Activated naive CD4-positive, alpha-beta T cell treated with anti-CD3 and anti-CD28 coated beads for 36 hours (primary cell): ENCODE measurements around the gene HEATR5B. TPM values are rescaled to one million over a fixed set of nuclear protein-coding genes. Genes with fewer than 3 reads are reported as not detected.

ENCODE experiments used
- CTCF ChIA-PET: fragments of 350-600 bp; sonication (Branson Sonifier 250); formaldehyde crosslinking; loops from one replicate; lab custom pipeline; 2021; ENCODE audit warnings: antibody characterized with exemption; lab: Charles Lee
- DNase-seq: peaks from one replicate; pipeline ENCODE4 v3.0.0-alpha.2; 2020
- H3K27ac Mint-ChIP-seq: one replicate; pipeline ENCODE4 v1.8.0; 2021; ENCODE audit warnings: mild to moderate bottlenecking, mixed read lengths
- H3K27me3 Mint-ChIP-seq: one replicate; pipeline ENCODE4 v1.8.0; 2021; ENCODE audit warnings: low read depth, mixed read lengths
- H3K36me3 Mint-ChIP-seq: one replicate; pipeline ENCODE4 v1.8.0; 2021; ENCODE audit warnings: low read depth, mixed read lengths
- H3K4me1 Mint-ChIP-seq: one replicate; pipeline ENCODE4 v1.8.0; 2021; ENCODE audit warnings: low read depth, mixed read lengths
- H3K4me3 Mint-ChIP-seq: one replicate; pipeline ENCODE4 v1.8.0; 2021; ENCODE audit warnings: mild to moderate bottlenecking, moderate library complexity, mixed read lengths
- H3K9me3 Mint-ChIP-seq: one replicate; pipeline ENCODE4 v1.8.0; 2021; ENCODE audit warnings: mixed read lengths
- intact Hi-C: fragments of 100-400 bp; cut with micrococcal nuclease; formaldehyde crosslinking; loops from one replicate; pipeline ENCODE4 v1.15.1; 2023
- total RNA-seq, 2 experiments: library from RNA; stranded (reverse); gene quantifications; one replicate each; pipeline ENCODE4 v1.2.3, GENCODE V29; 2021

Gene HEATR5B
- total RNA-seq, 2 experiments from 2014 or later: 15.5 to 15.8 TPM

DNA sequence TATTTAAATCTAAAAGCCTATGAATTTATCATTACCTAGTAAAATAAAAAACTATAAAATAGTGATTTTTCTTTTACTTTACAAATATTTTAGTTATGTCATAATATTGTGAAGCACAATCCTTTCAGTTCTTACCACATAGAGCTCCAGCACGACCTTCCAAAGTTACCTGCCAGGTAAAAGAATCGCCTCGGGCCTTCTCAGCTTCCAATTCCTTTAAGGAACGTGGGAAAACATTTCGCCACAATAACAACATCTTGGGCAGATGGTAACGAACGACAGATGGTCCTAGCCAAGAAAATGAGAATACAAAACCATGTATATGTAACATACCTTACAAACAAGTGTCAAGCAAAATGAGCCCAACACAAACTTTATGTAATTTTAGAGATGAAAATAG is 23.7 kb downstream of the HEATR5B start:
- H3K9me3 Mint-ChIP-seq: no peaks in the 10 kb centered on the region
- H3K4me1 Mint-ChIP-seq: peaks cover 8% of the 10 kb centered on the region
- H3K36me3 Mint-ChIP-seq: peaks cover 20% of the 10 kb centered on the region
- CTCF ChIA-PET: no interaction called here
- no peak overlapping the region for H3K4me3 Mint-ChIP-seq
- no peak overlapping the region for H3K27ac Mint-ChIP-seq
- no peaks in the 10 kb centered on the region for H3K27me3 Mint-ChIP-seq
- intact Hi-C loops: no loop called here
- DNase-seq: no peak

DNA sequence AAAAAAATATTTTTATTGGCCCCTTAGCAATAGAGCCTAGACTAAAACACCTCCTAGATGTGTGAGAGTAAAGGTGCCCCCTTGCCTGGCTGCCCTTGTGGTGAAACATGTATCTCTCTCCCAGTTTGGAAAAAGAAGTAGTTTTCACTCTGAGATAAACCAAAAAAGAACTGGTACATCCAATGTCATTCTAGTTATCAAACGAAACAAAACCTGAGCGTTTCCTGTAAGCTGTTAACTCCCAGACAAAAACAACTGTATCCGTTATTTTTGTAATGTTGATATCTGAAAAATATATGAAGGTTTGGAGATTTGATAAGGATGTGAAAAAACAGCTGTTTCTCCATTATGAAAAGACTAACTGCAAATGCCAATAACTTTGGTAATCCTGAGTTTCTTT is 24.3 kb downstream of the HEATR5B start:
- no peaks in the 10 kb centered on the region for H3K27me3 Mint-ChIP-seq
- intact Hi-C loops: no loop called here
- H3K9me3 Mint-ChIP-seq: no peaks in the 10 kb centered on the region
- DNase-seq: no peak
- peaks cover 8% of the 10 kb centered on the region for H3K4me1 Mint-ChIP-seq
- CTCF ChIA-PET: no interaction called here
- peaks cover 22% of the 10 kb centered on the region for H3K36me3 Mint-ChIP-seq
- no peak overlapping the region for H3K27ac Mint-ChIP-seq
- H3K4me3 Mint-ChIP-seq: no peak overlapping the region

DNA sequence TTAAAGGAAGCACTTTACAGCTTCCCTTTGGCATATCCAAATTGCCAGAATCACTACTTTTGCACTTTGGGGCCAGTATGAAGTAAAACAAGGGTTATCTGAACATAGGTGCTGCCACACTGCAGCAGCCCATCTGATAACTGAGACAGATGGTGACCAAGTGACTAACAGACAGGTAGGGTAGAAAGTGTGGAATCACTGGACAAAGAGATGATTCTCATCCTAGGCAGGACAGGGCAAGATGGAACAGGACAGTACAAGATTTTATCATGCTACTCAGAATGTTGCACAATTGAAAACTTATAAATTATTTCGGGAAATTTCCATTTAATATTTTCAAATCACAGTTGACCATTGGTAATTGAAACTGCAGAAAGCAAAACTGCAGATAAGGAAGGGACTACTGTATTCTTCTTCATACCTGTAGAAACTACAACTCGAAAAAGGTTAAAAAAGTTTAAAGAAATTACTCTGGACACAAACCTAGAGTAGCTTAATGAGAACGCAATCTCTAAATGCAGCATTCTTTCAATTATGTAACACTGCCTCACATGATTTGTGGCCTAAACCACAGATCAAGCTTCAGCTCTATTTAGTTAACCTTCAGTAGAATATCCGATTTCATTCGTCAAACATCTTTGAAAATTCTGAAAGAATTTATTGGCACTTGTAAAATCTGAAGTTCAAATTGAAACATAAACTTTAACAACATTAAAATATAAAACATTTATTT is 31.4 kb downstream of the HEATR5B start:
- CTCF ChIA-PET: interaction anchor here (0.6 kb wide), 1 partner anchor 267 kb away, joined by 4 read pairs; no protein-coding TSS in a partner anchor
- no peaks in the 10 kb centered on the region for H3K27me3 Mint-ChIP-seq
- H3K4me1 Mint-ChIP-seq: no peaks in the 10 kb centered on the region
- no peak for DNase-seq
- peaks cover 26% of the 10 kb centered on the region for H3K36me3 Mint-ChIP-seq
- no peaks in the 10 kb centered on the region for H3K9me3 Mint-ChIP-seq
- H3K4me3 Mint-ChIP-seq: no peak overlapping the region
- intact Hi-C loops: no loop called here
- H3K27ac Mint-ChIP-seq: no peak overlapping the region

DNA sequence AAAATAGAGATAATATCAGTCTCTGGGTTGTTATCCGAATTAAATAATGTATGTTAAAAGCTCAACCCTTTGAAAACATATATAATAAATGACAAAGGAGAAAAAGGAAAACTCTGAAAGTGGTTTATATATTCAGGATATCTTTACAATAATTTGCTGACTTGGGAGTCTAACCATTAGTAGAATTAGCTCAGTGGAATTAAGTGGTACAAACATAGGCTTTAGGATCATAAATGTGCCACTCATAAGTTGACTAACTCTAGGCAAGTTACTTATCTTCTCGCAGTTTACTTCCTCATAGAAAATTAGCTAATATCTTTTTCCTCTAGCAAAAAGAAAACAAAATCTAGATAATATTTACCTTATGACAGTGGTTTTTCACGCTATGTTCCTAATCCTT is 44.6 kb downstream of the HEATR5B start:
- DNase-seq: no peak
- Mint-ChIP-seq H3K27me3 (no peaks in the 10 kb centered on the region), H3K9me3 (no peaks in the 10 kb centered on the region), H3K27ac (no peak overlapping the region), H3K4me3 (no peak overlapping the region), H3K36me3 (peaks cover 11% of the 10 kb centered on the region), H3K4me1 (no peaks in the 10 kb centered on the region)
- CTCF ChIA-PET: interaction anchor here (0.9 kb wide), 1 partner anchor 259 kb away, joined by 5 read pairs; no protein-coding TSS in a partner anchor
- intact Hi-C loops: no loop called here

DNA sequence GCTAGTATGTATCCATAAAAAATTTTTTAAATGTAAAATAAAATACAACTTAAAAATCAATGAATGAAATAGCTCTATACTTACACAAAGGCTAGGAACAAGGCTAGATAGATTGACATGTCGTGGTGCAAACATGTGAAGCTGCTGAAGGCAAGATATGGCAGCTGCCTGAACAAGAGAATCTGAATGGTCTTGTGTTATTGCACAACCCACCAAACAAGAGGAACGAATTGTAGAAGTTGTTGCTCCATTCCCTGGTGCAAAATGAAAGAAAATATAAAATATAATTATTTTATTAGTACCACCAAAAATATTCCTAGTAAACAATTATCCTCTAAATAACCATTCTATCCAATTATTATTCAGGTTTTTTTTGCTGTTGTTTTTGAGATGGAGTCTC is 46.4 kb downstream of the HEATR5B start:
- DNase-seq: no peak
- CTCF ChIA-PET: no interaction called here
- no peaks in the 10 kb centered on the region for H3K9me3 Mint-ChIP-seq
- H3K4me1 Mint-ChIP-seq: no peaks in the 10 kb centered on the region
- intact Hi-C loops: no loop called here
- H3K27me3 Mint-ChIP-seq: no peaks in the 10 kb centered on the region
- peaks cover 11% of the 10 kb centered on the region for H3K36me3 Mint-ChIP-seq
- no peak overlapping the region for H3K4me3 Mint-ChIP-seq
- no peak overlapping the region for H3K27ac Mint-ChIP-seq

DNA sequence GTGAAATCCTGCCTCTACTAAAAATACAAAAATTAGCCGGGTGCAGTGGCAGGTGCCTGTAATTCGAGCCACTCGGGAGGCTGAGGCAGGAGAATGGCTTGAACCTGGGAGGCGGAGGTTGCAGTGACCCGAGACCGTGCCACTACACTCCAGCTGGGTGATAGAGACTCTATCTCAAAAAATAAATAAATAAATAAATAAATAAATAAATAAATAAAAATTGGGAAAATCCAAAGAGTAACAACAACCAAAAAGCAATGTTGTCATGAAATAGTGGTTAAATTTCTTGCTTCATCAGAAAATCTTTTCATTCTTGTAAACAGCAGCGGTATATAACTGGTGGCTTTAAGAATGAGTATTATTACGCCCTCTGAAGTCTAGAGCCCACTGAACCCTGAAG is 54.4 kb downstream of the HEATR5B start:
- peaks cover 17% of the 10 kb centered on the region for H3K36me3 Mint-ChIP-seq

DNA sequence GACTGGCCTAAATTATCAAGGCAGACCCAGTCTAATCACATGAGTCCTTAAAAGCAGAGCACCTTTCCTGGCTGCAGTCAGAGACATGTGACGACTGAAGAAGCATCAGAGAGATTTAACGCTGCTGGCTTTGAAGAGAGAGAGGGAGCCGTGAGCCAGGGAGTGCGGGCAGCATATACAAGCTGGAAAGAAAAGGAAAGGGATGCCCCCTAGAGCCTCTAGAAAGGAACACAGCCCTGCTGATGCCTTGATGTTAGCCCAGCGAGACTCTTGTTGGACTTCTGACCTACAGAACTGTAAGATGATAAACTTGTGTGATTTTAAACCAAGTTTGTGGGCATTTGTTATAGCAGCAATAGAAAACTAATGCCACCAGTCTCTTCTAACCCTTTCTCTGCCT is 58.1 kb downstream of the HEATR5B start:
- intact Hi-C loops: loop anchor here (1.0 kb wide), 1 partner anchor 246 kb away; no protein-coding TSS in a partner anchor
- CTCF ChIA-PET: interaction anchor here (0.7 kb wide), 1 partner anchor 247 kb away, joined by 4 read pairs; no protein-coding TSS in a partner anchor
- Mint-ChIP-seq H3K27ac (no peak overlapping the region), H3K4me3 (no peak overlapping the region), H3K36me3 (peaks cover 25% of the 10 kb centered on the region), H3K4me1 (no peaks in the 10 kb centered on the region), H3K9me3 (no peaks in the 10 kb centered on the region), H3K27me3 (no peaks in the 10 kb centered on the region)
- no peak for DNase-seq

More for the DNA sequence above, 54.4 kb downstream of the HEATR5B start:
- H3K4me1 Mint-ChIP-seq: no peaks in the 10 kb centered on the region
- no peaks in the 10 kb centered on the region for H3K27me3 Mint-ChIP-seq
- intact Hi-C loops: no loop called here
- H3K27ac Mint-ChIP-seq: no peak overlapping the region
- H3K4me3 Mint-ChIP-seq: no peak overlapping the region
- CTCF ChIA-PET: no interaction called here
- H3K9me3 Mint-ChIP-seq: no peaks in the 10 kb centered on the region
- no peak for DNase-seq

DNA sequence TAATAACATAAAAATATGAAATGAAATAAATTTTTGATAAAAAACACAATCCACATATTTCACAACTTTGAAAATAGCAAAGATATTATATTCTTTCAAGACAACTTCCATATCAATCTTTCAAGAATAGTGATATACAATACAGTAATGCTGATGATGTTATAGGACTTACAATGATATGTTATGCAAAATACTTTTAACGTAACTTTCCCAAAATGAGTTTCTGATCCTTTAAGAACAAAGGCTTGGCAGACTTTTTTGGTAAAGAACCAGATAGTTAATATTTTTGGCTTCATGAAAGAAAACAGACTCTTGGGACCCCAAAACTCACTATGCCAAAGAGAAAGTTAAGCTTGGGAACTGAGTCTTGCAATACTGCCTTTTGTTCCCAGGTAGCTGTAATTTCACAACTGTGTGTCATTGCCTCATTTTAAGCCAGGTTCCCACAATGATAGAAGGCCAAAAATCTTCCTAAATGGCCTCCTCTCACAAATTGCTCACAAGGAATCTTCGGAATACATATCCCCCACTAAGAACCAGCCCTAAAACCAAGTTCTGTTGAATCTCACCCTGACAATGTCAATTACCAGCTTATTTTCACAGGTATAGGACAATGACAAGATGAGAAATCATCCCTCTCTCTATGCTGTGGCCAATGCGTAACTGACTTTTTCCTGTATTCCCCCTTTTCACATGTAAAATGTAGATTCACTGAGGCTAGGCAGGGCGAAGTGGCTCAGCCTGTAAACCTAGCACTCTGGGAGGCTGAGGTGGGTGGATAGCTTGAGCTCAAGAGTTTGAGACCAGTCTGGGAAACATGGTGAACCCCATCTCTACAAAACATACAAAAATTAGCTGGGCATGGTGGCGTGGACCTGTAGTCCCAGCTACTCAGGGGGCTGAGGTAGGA is 63.0 kb downstream of the HEATR5B start:
- Mint-ChIP-seq H3K27ac (no peak overlapping the region), H3K27me3 (no peaks in the 10 kb centered on the region), H3K9me3 (no peaks in the 10 kb centered on the region), H3K36me3 (peaks cover 19% of the 10 kb centered on the region), H3K4me3 (no peak overlapping the region), H3K4me1 (no peaks in the 10 kb centered on the region)
- CTCF ChIA-PET: no interaction called here
- intact Hi-C loops: no loop called here
- DNase-seq: no peak

DNA sequence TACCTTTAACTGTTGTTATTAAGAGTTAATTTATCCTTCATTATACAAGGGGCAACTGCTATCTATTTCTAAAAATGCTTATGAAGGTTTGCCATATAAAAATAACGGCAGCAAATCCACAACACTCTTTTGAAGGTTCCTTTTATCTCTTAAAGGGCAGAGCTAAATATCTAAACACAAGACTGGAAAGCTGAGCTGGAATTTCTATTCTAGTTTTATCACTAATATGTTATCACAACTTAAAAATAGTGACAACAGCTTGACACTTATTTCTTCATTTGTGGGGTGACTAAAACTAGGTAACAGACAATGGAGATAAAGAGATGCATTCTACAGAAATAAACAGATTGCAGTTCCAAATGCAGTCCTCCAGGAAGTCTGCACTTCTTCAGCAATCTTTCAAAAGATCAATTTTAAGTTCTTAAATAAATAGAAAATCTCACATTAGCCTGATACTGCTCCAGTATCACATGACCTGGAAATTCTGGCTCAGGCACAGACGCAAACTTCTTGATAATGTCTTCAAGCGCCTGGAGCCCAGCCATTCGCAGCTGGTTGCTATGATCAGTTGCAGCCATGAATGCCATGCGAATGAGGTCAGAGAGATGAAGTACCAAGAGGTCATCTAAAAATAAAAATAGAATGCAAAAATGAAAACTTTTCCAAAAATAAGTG is 63.8 kb downstream of the HEATR5B start:
- no peaks in the 10 kb centered on the region for H3K27me3 Mint-ChIP-seq
- no peak overlapping the region for H3K4me3 Mint-ChIP-seq
- no peak for DNase-seq
- no peaks in the 10 kb centered on the region for H3K4me1 Mint-ChIP-seq
- no peaks in the 10 kb centered on the region for H3K9me3 Mint-ChIP-seq
- intact Hi-C loops: no loop called here
- peaks cover 24% of the 10 kb centered on the region for H3K36me3 Mint-ChIP-seq
- CTCF ChIA-PET: no interaction called here
- H3K27ac Mint-ChIP-seq: no peak overlapping the region

DNA sequence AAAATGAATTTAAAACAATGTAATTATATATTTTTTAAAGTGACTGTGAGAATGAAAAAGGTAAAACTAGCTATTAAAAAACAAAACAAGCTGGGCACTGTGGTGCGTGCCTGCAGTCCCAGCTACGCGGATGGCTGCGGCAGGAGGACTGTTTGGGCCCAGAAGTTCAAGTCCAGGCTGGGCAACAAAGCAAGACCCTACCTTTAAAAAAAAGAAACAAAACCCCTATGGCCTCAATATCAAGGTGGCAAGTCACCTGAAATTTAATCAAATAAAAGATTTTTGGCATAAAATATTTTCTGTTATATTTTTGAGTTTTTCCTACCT is 70.9 kb downstream of the HEATR5B start:
- DNase-seq: no peak
- intact Hi-C loops: no loop called here
- no peaks in the 10 kb centered on the region for H3K9me3 Mint-ChIP-seq
- no peaks in the 10 kb centered on the region for H3K27me3 Mint-ChIP-seq
- H3K4me1 Mint-ChIP-seq: peaks cover 21% of the 10 kb centered on the region
- no peak overlapping the region for H3K4me3 Mint-ChIP-seq
- H3K36me3 Mint-ChIP-seq: peaks cover 19% of the 10 kb centered on the region
- H3K27ac Mint-ChIP-seq: no peak overlapping the region
- CTCF ChIA-PET: interaction anchor here (1.1 kb wide), 1 partner anchor 12 kb away, joined by 3 read pairs; no protein-coding TSS in a partner anchor

DNA sequence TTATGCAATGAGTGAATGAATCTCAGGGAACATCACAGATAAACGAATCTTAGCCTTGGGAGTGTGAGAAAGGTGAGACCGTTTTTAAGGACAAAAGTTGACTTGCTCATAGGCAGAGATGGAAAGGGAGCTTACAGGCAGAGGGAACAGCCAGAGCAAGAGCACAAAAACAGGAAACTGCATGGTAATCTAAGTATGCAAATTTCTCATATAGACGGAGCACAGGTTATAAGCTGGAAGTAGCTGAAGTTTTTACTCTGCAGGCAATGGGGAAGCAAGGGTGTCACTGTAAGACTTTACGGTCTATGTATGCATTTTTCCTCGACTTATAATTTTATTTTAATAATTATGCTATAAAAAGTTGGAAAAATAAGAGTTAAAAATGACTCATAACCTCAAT is 73.0 kb downstream of the HEATR5B start:
- Mint-ChIP-seq H3K27ac (no peak overlapping the region), H3K4me1 (peaks cover 21% of the 10 kb centered on the region), H3K4me3 (no peak overlapping the region), H3K36me3 (peaks cover 17% of the 10 kb centered on the region), H3K9me3 (no peaks in the 10 kb centered on the region), H3K27me3 (no peaks in the 10 kb centered on the region)
- CTCF ChIA-PET: interaction anchor here (1.4 kb wide), 1 partner anchor 9 kb away, joined by 3 read pairs; no protein-coding TSS in a partner anchor
- intact Hi-C loops: no loop called here
- DNase-seq: no peak
